Natural killer cell (primary cell): ENCODE data around the gene BLTP3B. TPM values are rescaled to one million over a fixed set of nuclear protein-coding genes. Genes with fewer than 3 reads are reported as not detected.

Experiments used
- ATAC-seq, 3 donors: fragments of 150-1000 bp in 2 of 3; fragments of 200-7000 bp in 1 of 3; cut with Tn5 transposase; 1 replicate in 1 of 3; 2 replicates in 2 of 3; pipeline ENCODE4 v1.10.0; 2021; ENCODE audit warnings: mild to moderate bottlenecking in 2 of 3, moderate library complexity in 2 of 3
- DNase-seq, 2 donors: peaks; one replicate each; pipeline versions ENCODE4 v3.0.0 to v3.0.0-alpha.2; 2013 to 2021; ENCODE audit warnings: mixed read lengths in 1 of 2
- H3K27ac ChIP-seq: one replicate; pipeline ENCODE4 v1.5.1; 2013; ENCODE audit warnings: mild to moderate bottlenecking, low read length
- H3K27me3 ChIP-seq: one replicate; pipeline ENCODE4 v1.6.1; 2013; ENCODE audit warnings: low read length; ENCODE audit not compliant: control insufficient read depth, insufficient read depth
- H3K36me3 ChIP-seq: one replicate; pipeline ENCODE4 v1.6.1; 2013; ENCODE audit warnings: low read length; ENCODE audit not compliant: control insufficient read depth, insufficient read depth
- H3K4me1 ChIP-seq: one replicate; pipeline ENCODE4 v1.6.1; 2013; ENCODE audit warnings: low read length; ENCODE audit not compliant: control insufficient read depth, insufficient read depth
- H3K4me3 ChIP-seq: one replicate; pipeline ENCODE4 v1.5.1; 2013; ENCODE audit warnings: low read length
- H3K9me3 ChIP-seq: one replicate; pipeline ENCODE4 v1.6.1; 2013; ENCODE audit warnings: low read length; ENCODE audit not compliant: control insufficient read depth, insufficient read depth
- H3K27ac Mint-ChIP-seq, 2 donors: one replicate each; pipeline ENCODE4 v1.8.0; 2022; ENCODE audit warnings: mild to moderate bottlenecking in 2 of 2, mixed read lengths in 2 of 2, moderate library complexity in 1 of 2
- H3K27me3 Mint-ChIP-seq, 2 donors: one replicate each; pipeline ENCODE4 v1.8.0; 2022; ENCODE audit warnings: low read depth in 2 of 2, mixed read lengths in 2 of 2
- H3K36me3 Mint-ChIP-seq: one replicate; pipeline ENCODE4 v1.8.0; 2022; ENCODE audit warnings: mixed read lengths
- H3K4me1 Mint-ChIP-seq, 2 donors: one replicate each; pipeline ENCODE4 v1.8.0; 2022; ENCODE audit warnings: mixed read lengths in 2 of 2
- H3K4me3 Mint-ChIP-seq: one replicate; pipeline ENCODE4 v1.8.0; 2022; ENCODE audit warnings: mild to moderate bottlenecking, moderate library complexity, mixed read lengths
- H3K9me3 Mint-ChIP-seq, 2 donors: one replicate each; pipeline ENCODE4 v1.8.0; 2022; ENCODE audit warnings: mixed read lengths in 2 of 2
- CTCF ChIP-seq: fragments of 200-600 bp; IDR thresholded peaks from one replicate; pipeline ENCODE4 v1.8.0; 2022; ENCODE audit warnings: antibody characterized with exemption
- WGBS: methylation state at CpG from one replicate; pipeline ENCODE4 v1.1.7; 2013; ENCODE audit warnings: missing lambda C conversion rate; ENCODE audit not compliant: insufficient coverage; 5-methylcytosine and 5-hydroxymethylcytosine counted together
- intact Hi-C: fragments of 100-400 bp; cut with micrococcal nuclease; formaldehyde crosslinking; loops from one replicate; pipeline ENCODE4 v1.14.2; 2022
- total RNA-seq, 4 donors: library from RNA; stranded (reverse); fragments of 120-200 nt in 1 of 4; gene quantifications; one replicate each; pipeline versions ENCODE4 v1.2.3 to v1.2.4, GENCODE V29; 2013 to 2022

Gene BLTP3B
- total RNA-seq, 3 donors from 2014 or later (not counting 1 experiment from before 2014, with no cell fraction given) = 30.8 to 42.8 (median 30.9) TPM

GRCh38 chr12:100153131-100153530 lies 10.5 kb upstream of the BLTP3B start:
- no peaks in the 10 kb centered on the region for H3K36me3 Mint-ChIP-seq
- no peak overlapping the region for H3K27ac ChIP-seq
- no peaks in the 10 kb centered on the region for H3K27me3 Mint-ChIP-seq
- WGBS = 96% methylated on average over 10 of the region's 10 CpGs
- no peak for TF ChIP-seq CTCF
- H3K4me1 Mint-ChIP-seq = peaks cover 5 to 10% of the 10 kb centered on the region in 2 donors
- no peak overlapping the region for H3K27ac Mint-ChIP-seq
- no peaks in the 10 kb centered on the region for H3K9me3 ChIP-seq
- H3K4me1 ChIP-seq = peaks cover 4% of the 10 kb centered on the region
- H3K36me3 ChIP-seq = no peaks in the 10 kb centered on the region
- intact Hi-C loops = no loop called here
- no peaks in the 10 kb centered on the region for H3K9me3 Mint-ChIP-seq
- DNase-seq (no peak), ATAC-seq (no peak)
- H3K4me3 ChIP-seq = no peak overlapping the region
- no peaks in the 10 kb centered on the region for H3K27me3 ChIP-seq
- no peak overlapping the region for H3K4me3 Mint-ChIP-seq

- Histone ChIP-seq H3K4me3 (no peak overlapping the region), H3K9me3 (no peaks in the 10 kb centered on the region), H3K27me3 (no peaks in the 10 kb centered on the region), H3K27ac (no peak overlapping the region), H3K4me1 (peaks cover 4% of the 10 kb centered on the region), H3K36me3 (no peaks in the 10 kb centered on the region)
- no peak for ATAC-seq
- Mint-ChIP-seq H3K27ac (no peak overlapping the region), H3K36me3 (no peaks in the 10 kb centered on the region), H3K4me1 (peaks cover 5 to 10% of the 10 kb centered on the region in 2 donors), H3K4me3 (no peak overlapping the region), H3K27me3 (no peaks in the 10 kb centered on the region), H3K9me3 (no peaks in the 10 kb centered on the region)
- no peak for TF ChIP-seq CTCF
- WGBS = 90% methylated on average over 2 of the region's 2 CpGs
- intact Hi-C loops = no loop called here
- DNase-seq = no peak
Observed at GRCh38 chr12:100151769-100152168, 9.1 kb upstream of the BLTP3B start.

GRCh38 chr12:100146252-100146651 lies 3.6 kb upstream of the BLTP3B start:
- intact Hi-C loops = no loop called here
- H3K4me1 ChIP-seq = peaks cover 13% of the 10 kb centered on the region
- no peaks in the 10 kb centered on the region for H3K9me3 Mint-ChIP-seq
- H3K36me3 ChIP-seq = no peaks in the 10 kb centered on the region
- no peak overlapping the region for H3K4me3 ChIP-seq
- no peak overlapping the region for H3K4me3 Mint-ChIP-seq
- TF ChIP-seq CTCF = no peak
- ATAC-seq = no peak
- H3K27me3 Mint-ChIP-seq = no peaks in the 10 kb centered on the region
- no peaks in the 10 kb centered on the region for H3K9me3 ChIP-seq
- H3K4me1 Mint-ChIP-seq = peaks cover 20 to 21% of the 10 kb centered on the region in 2 donors
- 100% methylated on average over 2 of the region's 2 CpGs for WGBS
- DNase-seq = no peak
- H3K27me3 ChIP-seq = no peaks in the 10 kb centered on the region
- no peaks in the 10 kb centered on the region for H3K36me3 Mint-ChIP-seq
- no peak overlapping the region for H3K27ac ChIP-seq
- H3K27ac Mint-ChIP-seq = no peak overlapping the region

GRCh38 chr12:100145643-100146042 lies 3.0 kb upstream of the BLTP3B start:
- no peak for TF ChIP-seq CTCF
- no peak for DNase-seq
- H3K27ac Mint-ChIP-seq = no peak overlapping the region
- H3K4me1 Mint-ChIP-seq = peaks cover 20 to 21% of the 10 kb centered on the region in 2 donors
- H3K4me3 ChIP-seq = no peak overlapping the region
- H3K4me1 ChIP-seq = peaks cover 16% of the 10 kb centered on the region
- no peaks in the 10 kb centered on the region for H3K36me3 Mint-ChIP-seq
- no peak for ATAC-seq
- H3K9me3 ChIP-seq = no peaks in the 10 kb centered on the region
- H3K27me3 Mint-ChIP-seq = no peaks in the 10 kb centered on the region
- no peak overlapping the region for H3K27ac ChIP-seq
- no peak overlapping the region for H3K4me3 Mint-ChIP-seq
- no peaks in the 10 kb centered on the region for H3K36me3 ChIP-seq
- no peaks in the 10 kb centered on the region for H3K27me3 ChIP-seq
- intact Hi-C loops = no loop called here
- H3K9me3 Mint-ChIP-seq = no peaks in the 10 kb centered on the region
- 93% methylated on average over 7 of the region's 7 CpGs for WGBS
